SK-N-SH (cell line): Measurements from ENCODE around the gene RFWD3. TPM values are rescaled to one million over a fixed set of nuclear protein-coding genes. Genes with fewer than 3 reads are reported as not detected.

Experiments used
- CTCF ChIA-PET: fragments of 300-600, 350-600 bp; formaldehyde crosslinking; extraction: SDS; loops from one replicate; lab custom pipeline; 2021; lab: Yijun Ruan, JAX
- POLR2A ChIA-PET: fragments of 350-600 bp; sonication (Branson Sonifier 250); formaldehyde crosslinking; extraction: SDS; loops from one replicate; lab custom pipeline; 2020; ENCODE audit warnings: antibody characterized with exemption, inconsistent platforms; lab: Yijun Ruan, JAX
- DNase-seq: peaks from one replicate; pipeline ENCODE4 v3.0.0; 2012
- H2AFZ ChIP-seq: fragments of 200-600 bp; sonication (generic); 2 replicates; pipeline ENCODE4 v1.8.1; 2016; ENCODE audit warnings: antibody characterized with exemption, mild to moderate bottlenecking, low read depth
- H3F3A ChIP-seq: fragments of 200-600 bp; sonication (generic); replicated peaks from 2 replicates; pipeline ENCODE3; 2016; ENCODE audit warnings: antibody characterized with exemption, mild to moderate bottlenecking; ENCODE audit not compliant: insufficient read depth
- H3K27ac ChIP-seq, 2 experiments: fragments of 200-500 bp in 1 of 2; fragments of 200-600 bp in 1 of 2; sonication (Bioruptor generic) in 1 of 2; sonication (generic), shearing (Covaris generic) in 1 of 2; 2 replicates each; pipeline versions ENCODE4 v1.5.1 to v1.6.1; 2014 to 2016; ENCODE audit warnings: low read depth in 2 of 2, inconsistent platforms in 1 of 2, low read length in 1 of 2, mild to moderate bottlenecking in 1 of 2, mixed read lengths in 1 of 2
- H3K27me3 ChIP-seq: fragments of 200-600 bp; sonication (generic), shearing (Covaris generic); 2 replicates; pipeline ENCODE4 v1.6.1; 2016; ENCODE audit warnings: mixed run types; ENCODE audit not compliant: insufficient read depth
- H3K36me3 ChIP-seq, 2 experiments: fragments of 200-500 bp in 1 of 2; fragments of 200-600 bp in 1 of 2; sonication (Bioruptor generic) in 1 of 2; sonication (generic) in 1 of 2; replicated peaks in 1 of 2; 2 replicates each; pipeline versions ENCODE3 to v1.5.1; 2014 to 2016; ENCODE audit warnings: low read length in 1 of 2, mild to moderate bottlenecking in 1 of 2; ENCODE audit not compliant: insufficient read depth in 2 of 2, control insufficient read depth in 1 of 2
- H3K4me1 ChIP-seq, 2 experiments: fragments of 200-500 bp in 1 of 2; fragments of 200-600 bp in 1 of 2; sonication (Bioruptor generic) in 1 of 2; sonication (generic), shearing (Covaris generic) in 1 of 2; 2 replicates each; pipeline versions ENCODE4 v1.5.1 to v1.6.1; 2014 to 2016; ENCODE audit warnings: low read depth in 1 of 2, low read length in 1 of 2, mixed run types in 1 of 2; ENCODE audit not compliant: insufficient read depth in 2 of 2, control insufficient read depth in 1 of 2
- H3K4me2 ChIP-seq: fragments of 200-600 bp; sonication (generic), shearing (Covaris generic); 2 replicates; pipeline ENCODE4 v1.6.1; 2017; ENCODE audit warnings: mixed run types
- H3K4me3 ChIP-seq, 2 experiments: fragments of 200-500 bp in 1 of 2; fragments of 200-600 bp in 1 of 2; sonication (Bioruptor generic) in 1 of 2; sonication (generic), shearing (Covaris generic) in 1 of 2; 2 replicates each; pipeline versions ENCODE4 v1.5.1 to v1.8.1; 2014 to 2016; ENCODE audit warnings: low read depth in 2 of 2, inconsistent platforms in 1 of 2, low read length in 1 of 2, mild to moderate bottlenecking in 1 of 2, mixed read lengths in 1 of 2, moderate library complexity in 1 of 2
- H3K79me2 ChIP-seq: fragments of 200-600 bp; sonication (generic); 2 replicates; pipeline ENCODE4 v1.8.1; 2017; ENCODE audit warnings: mild to moderate bottlenecking; ENCODE audit not compliant: insufficient read depth
- H3K9ac ChIP-seq: fragments of 200-600 bp; sonication (generic); 2 replicates; pipeline ENCODE4 v1.6.1; 2017; ENCODE audit warnings: mixed run types
- H3K9me2 ChIP-seq: fragments of 200-600 bp; sonication (generic); 2 replicates; pipeline ENCODE4 v1.6.1; 2017; ENCODE audit warnings: mixed run types
- H3K9me3 ChIP-seq: fragments of 200-600 bp; sonication (generic); 2 replicates; pipeline ENCODE4 v1.6.1; 2017; ENCODE audit warnings: mixed run types, mild to moderate bottlenecking, moderate library complexity
- H4K20me1 ChIP-seq: fragments of 200-600 bp; sonication (generic); 2 replicates; pipeline ENCODE4 v1.6.1; 2017; ENCODE audit warnings: mild to moderate bottlenecking, mixed run types; ENCODE audit not compliant: insufficient read depth
- ELF1 ChIP-seq: IDR thresholded peaks from 2 replicates; pipeline ENCODE4 v1.4.0; 2012
- FOSL2 ChIP-seq: IDR thresholded peaks from 2 replicates; pipeline ENCODE4 v1.4.0; 2012; ENCODE audit warnings: low read depth, mild to moderate bottlenecking, moderate library complexity, borderline replicate concordance
- FOXJ3 ChIP-seq: sonication (generic); formaldehyde crosslinking; IDR thresholded peaks from 2 replicates; pipeline ENCODE4 v1.5.1; 2020; ENCODE audit warnings: mild to moderate bottlenecking, missing genetic modification reagents
- FOXM1 ChIP-seq: IDR thresholded peaks from 2 replicates; pipeline ENCODE4 v1.4.0; 2012; ENCODE audit warnings: low read depth, mild to moderate bottlenecking
- GABPA ChIP-seq: IDR thresholded peaks from 2 replicates; pipeline ENCODE4 v1.4.0; 2012; ENCODE audit warnings: low read depth, mild to moderate bottlenecking
- JUND ChIP-seq: IDR thresholded peaks from 2 replicates; pipeline ENCODE4 v1.4.0; 2012
- MEF2A ChIP-seq: IDR thresholded peaks from 2 replicates; pipeline ENCODE4 v1.4.0; 2012; ENCODE audit warnings: low read depth, borderline replicate concordance
- MXI1 ChIP-seq: IDR thresholded peaks from 2 replicates; pipeline ENCODE4 v1.6.1; 2012; ENCODE audit warnings: mild to moderate bottlenecking, low read depth, low read length, improper control_type of control experiment
- NFIC ChIP-seq: IDR thresholded peaks from 2 replicates; pipeline ENCODE4 v1.4.0; 2012; ENCODE audit warnings: borderline replicate concordance
- NRF1 ChIP-seq: IDR thresholded peaks from 2 replicates; pipeline ENCODE4 v1.6.1; 2012; ENCODE audit warnings: low read depth, mild to moderate bottlenecking, low read length
- POLR2AphosphoS5 ChIP-seq: IDR thresholded peaks from 2 replicates; pipeline ENCODE4 v1.6.1; 2012; ENCODE audit warnings: low read depth, low read length
- RAD21 ChIP-seq: IDR thresholded peaks from 2 replicates; pipeline ENCODE4 v1.6.1; 2012; ENCODE audit warnings: mild to moderate bottlenecking, low read length
- RXRA ChIP-seq: IDR thresholded peaks from 2 replicates; pipeline ENCODE4 v1.4.0; 2012; ENCODE audit warnings: low read depth, mild to moderate bottlenecking, borderline replicate concordance
- SIN3A ChIP-seq: IDR thresholded peaks from 2 replicates; pipeline ENCODE4 v1.6.1; 2012; ENCODE audit warnings: low read depth, mild to moderate bottlenecking, low read length, moderate library complexity, borderline replicate concordance
- SMC3 ChIP-seq: IDR thresholded peaks from 2 replicates; pipeline ENCODE4 v1.6.1; 2012; ENCODE audit warnings: low read depth, low read length, improper control_type of control experiment
- TEAD4 ChIP-seq: IDR thresholded peaks from 2 replicates; pipeline ENCODE4 v1.4.0; 2012; ENCODE audit warnings: mild to moderate bottlenecking, borderline replicate concordance; ENCODE audit not compliant: insufficient read depth
- YY1 ChIP-seq: IDR thresholded peaks from 2 replicates; pipeline ENCODE4 v1.4.0; 2012; ENCODE audit warnings: low read depth, mild to moderate bottlenecking
- WGBS: methylation state at CpG from one replicate; pipeline ENCODE4 v1.1.6; 2017; ENCODE audit warnings: low lambda C conversion rate; 5-methylcytosine and 5-hydroxymethylcytosine counted together
- polyA plus RNA-seq, 3 experiments: library from polyadenylated mRNA; depleted of rRNA; stranded (reverse); fragments of >200 nt; gene quantifications; 2 replicates each; pipeline ENCODE4 v1.2.3, GENCODE V29; 2012
- TF ChIP-seq, protein P1 (sequence below): fragments of 150-350 bp; IDR thresholded peaks from 2 replicates; pipeline ENCODE4 v1.6.1; 2016; ENCODE audit warnings: mild to moderate bottlenecking, low read depth, low read length
- TF ChIP-seq, protein P2 (sequence below): fragments of 200-600 bp; sonication (generic); IDR thresholded peaks from 2 replicates; pipeline ENCODE4 v1.6.1; 2017; ENCODE audit warnings: antibody characterized with exemption, mild to moderate bottlenecking, moderate library complexity

RFWD3 gene
- polyA plus RNA-seq, 1 of the 3 experiments (the other 2 are of a cell fraction), result 13.2 TPM

DNA sequence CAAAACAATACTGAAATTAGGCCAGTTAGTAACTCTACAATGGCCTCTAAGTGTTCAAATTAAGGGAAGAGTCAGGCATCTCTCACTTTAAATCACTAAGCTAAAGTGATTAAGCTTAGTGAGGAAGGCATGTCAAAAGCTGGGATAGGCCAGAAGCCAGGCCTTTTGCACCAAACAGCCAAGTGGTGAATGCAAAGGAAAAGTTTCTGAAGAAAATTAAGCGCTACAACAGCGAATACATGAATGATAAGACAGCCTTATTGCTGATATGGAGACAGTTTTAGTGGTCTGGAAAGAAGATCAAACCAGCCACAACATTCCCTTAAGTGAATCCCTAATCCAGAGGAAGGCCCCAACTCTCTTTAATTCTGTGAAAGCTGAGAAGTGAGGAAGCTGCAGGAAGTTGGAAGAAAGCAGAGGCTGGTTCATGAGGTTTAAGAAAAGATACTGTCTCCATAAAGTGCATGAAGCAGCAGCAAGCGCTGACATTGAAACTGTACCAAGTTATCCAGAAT, 12.1 kb downstream of the RFWD3 start:
- CTCF ChIA-PET, result interaction anchor here (1.0 to 1.1 kb wide), 2 partner anchors 21 to 200 kb away, joined by 3 read pairs; no protein-coding TSS in a partner anchor
- Histone ChIP-seq H3K9me2 (no peaks in the 10 kb centered on the region), H3F3A (peaks cover 28% of the 10 kb centered on the region), H3K79me2 (peaks cover 99% of the 10 kb centered on the region), H3K4me1 (no peaks in the 10 kb centered on the region), H3K27ac (no peak overlapping the region), H3K4me2 (no peak overlapping the region), H3K36me3 (peaks cover 31 to 58% of the 10 kb centered on the region in 2 experiments), H2AFZ (no peak overlapping the region; the same call in 1 of the 2 replicates), H4K20me1 (peaks cover 53% of the 10 kb centered on the region; the same call in 1 of the 2 replicates), H3K9ac (no peak overlapping the region), H3K4me3 (no peak overlapping the region), H3K27me3 (no peaks in the 10 kb centered on the region), H3K9me3 (no peaks in the 10 kb centered on the region)
- POLR2A ChIA-PET, result no interaction called here
- 95% methylated on average over 3 of the region's 3 CpGs for WGBS
- TF ChIP-seq GABPA (no peak), POLR2AphosphoS5 (no peak), JUND (no peak), NRF1 (no peak), NFIC (no peak), MXI1 (no peak), ELF1 (no peak), FOXM1 (no peak), SIN3A (no peak), FOXJ3 (CRISPR knock-in tag) (no peak), FOSL2 (no peak), RAD21 (no peak), YY1 (no peak), MEF2A (no peak), TEAD4 (no peak), SMC3 (no peak), RXRA (no peak)
- TF ChIP-seq, protein P1, sequence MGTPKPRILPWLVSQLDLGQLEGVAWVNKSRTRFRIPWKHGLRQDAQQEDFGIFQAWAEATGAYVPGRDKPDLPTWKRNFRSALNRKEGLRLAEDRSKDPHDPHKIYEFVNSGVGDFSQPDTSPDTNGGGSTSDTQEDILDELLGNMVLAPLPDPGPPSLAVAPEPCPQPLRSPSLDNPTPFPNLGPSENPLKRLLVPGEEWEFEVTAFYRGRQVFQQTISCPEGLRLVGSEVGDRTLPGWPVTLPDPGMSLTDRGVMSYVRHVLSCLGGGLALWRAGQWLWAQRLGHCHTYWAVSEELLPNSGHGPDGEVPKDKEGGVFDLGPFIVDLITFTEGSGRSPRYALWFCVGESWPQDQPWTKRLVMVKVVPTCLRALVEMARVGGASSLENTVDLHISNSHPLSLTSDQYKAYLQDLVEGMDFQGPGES, result no peak
- TF ChIP-seq, protein P2, sequence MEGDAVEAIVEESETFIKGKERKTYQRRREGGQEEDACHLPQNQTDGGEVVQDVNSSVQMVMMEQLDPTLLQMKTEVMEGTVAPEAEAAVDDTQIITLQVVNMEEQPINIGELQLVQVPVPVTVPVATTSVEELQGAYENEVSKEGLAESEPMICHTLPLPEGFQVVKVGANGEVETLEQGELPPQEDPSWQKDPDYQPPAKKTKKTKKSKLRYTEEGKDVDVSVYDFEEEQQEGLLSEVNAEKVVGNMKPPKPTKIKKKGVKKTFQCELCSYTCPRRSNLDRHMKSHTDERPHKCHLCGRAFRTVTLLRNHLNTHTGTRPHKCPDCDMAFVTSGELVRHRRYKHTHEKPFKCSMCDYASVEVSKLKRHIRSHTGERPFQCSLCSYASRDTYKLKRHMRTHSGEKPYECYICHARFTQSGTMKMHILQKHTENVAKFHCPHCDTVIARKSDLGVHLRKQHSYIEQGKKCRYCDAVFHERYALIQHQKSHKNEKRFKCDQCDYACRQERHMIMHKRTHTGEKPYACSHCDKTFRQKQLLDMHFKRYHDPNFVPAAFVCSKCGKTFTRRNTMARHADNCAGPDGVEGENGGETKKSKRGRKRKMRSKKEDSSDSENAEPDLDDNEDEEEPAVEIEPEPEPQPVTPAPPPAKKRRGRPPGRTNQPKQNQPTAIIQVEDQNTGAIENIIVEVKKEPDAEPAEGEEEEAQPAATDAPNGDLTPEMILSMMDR, result no peak
- no peak for DNase-seq
